Measurements from ENCODE around the gene SDC3.
"Not testable (repeated sequence)": the region's sequence is repeated elsewhere in the genome, so short reads cannot be mapped to it uniquely, and the experiment has no call there.

Gene SDC3

DNA sequence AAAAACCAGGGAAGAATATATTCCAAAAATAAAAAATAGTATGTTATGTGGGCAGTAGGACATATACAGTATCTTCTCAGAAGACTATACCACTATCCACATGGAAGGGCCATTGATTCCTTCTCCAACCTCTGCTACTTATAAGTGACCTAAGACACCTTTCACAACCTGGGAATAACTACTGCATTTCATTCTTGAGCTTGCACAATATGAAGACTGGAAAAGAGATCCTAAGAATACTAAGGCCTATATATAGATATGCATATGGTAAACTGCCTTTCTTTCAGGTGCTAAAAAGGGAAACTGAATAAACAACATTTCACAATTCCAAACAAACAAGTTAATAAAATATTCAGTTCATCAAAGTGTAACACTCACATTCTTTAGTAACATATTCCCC, 32.0 kb upstream of the SDC3 start:
- Histone ChIP-seq H3K27me3 (ENCODE audit: control insufficient read depth, insufficient read depth, low read length) (no peaks in the 10 kb centered on the region), H3K4me1 (ENCODE audit: control insufficient read depth, insufficient read depth, low read length) (no peaks in the 10 kb centered on the region), H3K9ac (ENCODE audit: low read length) (no peak overlapping the region), H3K4me3 (ENCODE audit: low read length) (no peak overlapping the region), H3K36me3 (ENCODE audit: control insufficient read depth, insufficient read depth, low read length) (peaks cover 32% of the 10 kb centered on the region), H3K27ac (ENCODE audit: low read depth, low read length) (no peak overlapping the region)

DNA sequence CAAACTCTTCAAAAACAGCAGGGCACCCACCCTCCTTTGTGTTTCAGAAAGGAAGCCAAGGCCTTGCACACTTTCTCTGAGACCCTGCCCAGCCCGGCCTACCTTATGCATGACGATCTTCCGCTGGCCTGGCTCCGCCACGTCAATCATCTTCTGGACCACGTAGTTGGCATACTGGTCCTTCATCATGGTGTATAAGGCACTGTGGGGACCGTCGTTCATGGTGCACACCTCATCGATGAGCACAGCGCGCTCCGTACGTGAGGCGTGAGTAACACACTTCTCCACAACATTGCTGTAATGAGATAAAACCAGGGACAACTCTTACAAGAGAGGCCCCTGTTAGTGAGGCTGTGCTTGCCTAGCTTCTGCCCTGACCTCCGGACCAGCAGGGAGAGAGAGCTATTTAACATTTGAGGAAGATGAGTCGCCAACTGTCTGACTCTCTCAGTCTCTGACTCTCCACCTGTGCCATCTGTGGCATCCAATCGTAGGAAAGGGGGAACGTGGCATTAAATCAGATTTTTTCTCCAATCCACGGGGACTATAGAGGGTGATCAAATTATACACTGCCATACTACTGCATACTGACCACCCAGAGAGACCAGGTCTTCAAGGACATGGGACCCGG, 28.1 kb upstream of the SDC3 start:
- Histone ChIP-seq H3K27ac (ENCODE audit: low read depth, low read length) (no peak overlapping the region), H3K4me1 (ENCODE audit: control insufficient read depth, insufficient read depth, low read length) (no peaks in the 10 kb centered on the region), H3K4me3 (ENCODE audit: low read length) (no peak overlapping the region), H3K27me3 (ENCODE audit: control insufficient read depth, insufficient read depth, low read length) (no peaks in the 10 kb centered on the region), H3K36me3 (ENCODE audit: control insufficient read depth, insufficient read depth, low read length) (peaks cover 40% of the 10 kb centered on the region), H3K9ac (ENCODE audit: low read length) (no peak overlapping the region)

DNA sequence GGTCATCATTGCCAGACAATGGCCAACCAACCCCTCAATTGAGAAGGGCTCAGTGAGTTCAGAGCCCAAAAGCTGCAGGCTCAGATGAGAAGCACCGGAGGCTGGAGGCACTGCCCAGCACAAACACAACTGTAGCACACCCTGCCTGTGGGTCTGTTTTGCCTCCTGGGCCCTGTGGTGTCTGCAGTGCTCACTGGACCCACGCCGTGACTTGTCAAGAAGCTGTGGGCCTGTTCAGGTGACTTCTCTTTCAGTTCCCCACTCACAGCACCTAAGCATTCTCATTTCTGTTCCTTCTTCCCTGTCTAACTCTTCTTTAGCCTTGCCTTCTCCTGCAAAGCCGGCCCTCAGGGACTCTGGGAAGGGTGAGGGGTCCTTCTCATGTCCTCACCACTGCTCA, 27.2 kb upstream of the SDC3 start:
- peaks cover 36% of the 10 kb centered on the region for H3K36me3 ChIP-seq (ENCODE audit: control insufficient read depth, insufficient read depth, low read length)
- not testable (repeated sequence) for H3K27ac ChIP-seq (ENCODE audit: low read depth, low read length); H3K4me3 ChIP-seq (ENCODE audit: low read length); H3K4me1 ChIP-seq (ENCODE audit: control insufficient read depth, insufficient read depth, low read length); H3K9ac ChIP-seq (ENCODE audit: low read length); H3K27me3 ChIP-seq (ENCODE audit: control insufficient read depth, insufficient read depth, low read length)

DNA sequence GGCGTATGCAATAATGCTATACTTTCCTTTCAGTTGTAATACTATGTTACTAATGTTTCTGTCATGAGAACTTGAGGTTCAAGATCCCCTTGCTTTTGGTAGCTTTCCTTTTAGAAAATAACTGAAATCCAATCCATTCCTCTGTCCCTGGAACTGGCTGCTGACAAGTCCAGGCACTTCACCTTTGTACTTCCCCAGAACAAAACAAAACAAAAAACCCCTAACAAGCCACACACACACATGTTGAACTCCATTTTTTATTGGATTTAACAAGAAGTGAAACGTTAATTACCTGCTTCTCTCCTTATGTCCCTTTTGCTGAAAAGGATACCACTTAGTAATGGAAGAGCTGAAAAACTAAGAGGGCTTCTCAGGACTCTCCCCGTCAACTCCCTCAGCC, 26.1 kb upstream of the SDC3 start:
- H3K4me3 ChIP-seq (ENCODE audit: low read length), result no peak overlapping the region
- no peak overlapping the region for H3K9ac ChIP-seq (ENCODE audit: low read length)
- H3K27ac ChIP-seq (ENCODE audit: low read depth, low read length), result no peak overlapping the region
- H3K4me1 ChIP-seq (ENCODE audit: control insufficient read depth, insufficient read depth, low read length), result no peaks in the 10 kb centered on the region
- no peaks in the 10 kb centered on the region for H3K27me3 ChIP-seq (ENCODE audit: control insufficient read depth, insufficient read depth, low read length)
- H3K36me3 ChIP-seq (ENCODE audit: control insufficient read depth, insufficient read depth, low read length), result peaks cover 31% of the 10 kb centered on the region

DNA sequence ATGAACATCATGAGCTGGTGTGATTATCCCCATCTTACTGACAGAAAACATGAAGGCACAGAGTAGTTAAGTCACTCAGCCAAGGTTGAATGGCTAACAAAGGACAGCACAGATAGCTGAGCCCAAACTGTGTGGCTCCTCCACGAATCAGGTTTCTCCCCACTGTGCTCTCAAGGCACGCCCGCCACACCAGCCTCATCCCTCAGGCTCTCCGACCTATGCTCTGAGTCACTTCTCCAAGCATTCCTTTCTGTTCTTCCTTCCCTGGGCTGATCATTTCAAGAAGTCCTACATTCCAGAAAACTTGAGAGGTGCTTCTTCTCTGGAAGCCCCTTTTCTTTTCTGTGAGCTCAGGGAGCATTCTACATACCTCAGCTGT, 25.3 kb upstream of the SDC3 start:
- no peak overlapping the region for H3K9ac ChIP-seq (ENCODE audit: low read length)
- no peak overlapping the region for H3K4me3 ChIP-seq (ENCODE audit: low read length)
- H3K27ac ChIP-seq (ENCODE audit: low read depth, low read length), result no peak overlapping the region
- H3K27me3 ChIP-seq (ENCODE audit: control insufficient read depth, insufficient read depth, low read length), result no peaks in the 10 kb centered on the region
- H3K36me3 ChIP-seq (ENCODE audit: control insufficient read depth, insufficient read depth, low read length), result peaks cover 28% of the 10 kb centered on the region
- no peaks in the 10 kb centered on the region for H3K4me1 ChIP-seq (ENCODE audit: control insufficient read depth, insufficient read depth, low read length)

DNA sequence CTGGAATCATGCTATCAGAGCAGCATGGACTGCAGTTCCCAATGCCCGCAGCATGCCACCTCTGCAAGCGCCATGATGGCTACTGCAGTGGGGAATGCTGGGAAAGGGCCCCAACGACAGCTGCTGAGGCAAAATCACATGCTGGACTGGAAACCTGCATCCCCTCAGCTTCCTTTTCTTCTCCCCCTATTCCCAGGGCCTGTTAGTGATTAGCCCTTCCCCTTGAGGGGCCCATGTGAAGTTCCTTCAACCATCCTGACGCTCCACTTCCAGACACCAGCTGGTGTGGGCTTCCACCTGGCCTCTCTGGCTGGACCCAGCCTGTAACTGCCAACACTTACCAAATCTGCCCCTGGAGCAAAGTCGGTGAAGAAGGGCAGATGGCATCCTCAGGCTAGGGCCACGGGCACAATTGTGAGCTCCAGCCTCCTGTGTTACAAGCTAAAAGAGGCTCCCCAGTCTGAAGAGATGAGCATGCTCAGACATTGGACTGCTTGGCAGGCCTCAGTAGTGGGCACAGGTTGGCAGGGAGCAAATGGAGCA, 22.1 kb upstream of the SDC3 start:
- H3K36me3 ChIP-seq (ENCODE audit: control insufficient read depth, insufficient read depth, low read length), result peaks cover 19% of the 10 kb centered on the region
- H3K4me3 ChIP-seq (ENCODE audit: low read length), result no peak overlapping the region
- H3K9ac ChIP-seq (ENCODE audit: low read length), result no peak overlapping the region
- no peak overlapping the region for H3K27ac ChIP-seq (ENCODE audit: low read depth, low read length)
- H3K27me3 ChIP-seq (ENCODE audit: control insufficient read depth, insufficient read depth, low read length), result no peaks in the 10 kb centered on the region
- H3K4me1 ChIP-seq (ENCODE audit: control insufficient read depth, insufficient read depth, low read length), result no peaks in the 10 kb centered on the region

DNA sequence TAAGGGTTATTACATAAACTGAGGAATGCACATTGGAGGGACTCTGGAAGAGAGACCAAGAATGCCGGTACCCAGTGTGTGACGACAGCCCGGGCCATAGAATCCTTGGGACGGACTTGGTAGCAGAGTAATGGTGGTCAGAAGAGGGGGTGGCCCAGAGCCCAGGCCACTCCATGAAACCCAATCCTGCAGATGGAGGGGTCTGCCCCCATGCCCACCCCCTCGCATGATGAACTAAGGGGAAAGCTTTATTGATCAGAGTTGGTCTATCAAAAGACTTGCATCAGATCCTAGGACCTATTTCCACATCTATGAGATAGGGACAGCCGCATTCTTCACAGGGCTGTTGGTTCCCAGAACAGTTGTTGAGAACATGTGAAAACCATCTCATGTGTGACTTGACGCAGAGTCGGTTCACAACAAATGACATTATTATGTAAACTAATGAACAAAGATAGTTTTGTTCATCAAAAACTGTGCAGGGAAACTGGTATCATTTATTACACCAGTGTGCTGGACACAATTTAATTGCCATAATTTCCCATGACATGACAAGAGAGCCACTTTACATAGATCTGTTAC, 21.5 kb upstream of the SDC3 start:
- H3K4me3 ChIP-seq (ENCODE audit: low read length), result no peak overlapping the region
- H3K27me3 ChIP-seq (ENCODE audit: control insufficient read depth, insufficient read depth, low read length), result no peaks in the 10 kb centered on the region
- no peaks in the 10 kb centered on the region for H3K4me1 ChIP-seq (ENCODE audit: control insufficient read depth, insufficient read depth, low read length)
- no peak overlapping the region for H3K27ac ChIP-seq (ENCODE audit: low read depth, low read length)
- peaks cover 15% of the 10 kb centered on the region for H3K36me3 ChIP-seq (ENCODE audit: control insufficient read depth, insufficient read depth, low read length)
- no peak overlapping the region for H3K9ac ChIP-seq (ENCODE audit: low read length)

DNA sequence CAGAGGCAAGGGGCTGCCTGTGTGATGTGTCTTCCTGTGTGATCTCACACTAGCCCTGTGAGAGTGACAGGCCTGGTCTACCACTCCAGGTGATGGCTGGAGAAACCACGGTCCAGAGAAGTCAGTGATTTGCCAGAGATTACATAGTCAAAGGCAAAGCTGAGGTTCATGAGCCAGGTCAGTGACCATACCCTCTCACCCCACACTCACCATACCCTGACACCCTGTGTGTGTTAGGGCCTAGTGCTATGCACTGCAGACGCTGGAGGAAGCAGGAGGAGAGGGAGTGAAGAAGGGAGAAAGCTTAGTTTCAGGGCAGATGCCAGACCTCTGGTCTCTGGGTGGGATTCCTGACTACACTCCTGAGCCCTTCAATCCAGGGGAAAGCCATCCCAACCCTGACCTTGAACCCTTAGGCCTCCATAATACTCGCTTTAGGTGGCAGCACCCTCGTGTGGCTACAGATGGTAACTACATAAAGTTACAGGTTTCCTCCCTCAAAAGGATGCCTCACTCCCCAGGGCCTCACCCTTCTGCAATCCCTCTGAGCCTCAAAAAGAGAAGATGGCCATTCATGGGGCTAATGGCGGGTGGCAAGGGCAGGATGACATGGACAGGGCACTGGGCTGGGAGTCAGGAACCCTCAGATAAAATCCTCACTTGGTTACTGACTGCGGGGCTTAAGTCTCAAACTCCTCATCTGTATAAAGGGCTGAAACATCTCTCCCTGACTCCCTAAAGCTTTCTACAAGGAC, 20.8 kb upstream of the SDC3 start:
- Histone ChIP-seq H3K27me3 (ENCODE audit: control insufficient read depth, insufficient read depth, low read length) (no peaks in the 10 kb centered on the region), H3K9ac (ENCODE audit: low read length) (no peak overlapping the region), H3K27ac (ENCODE audit: low read depth, low read length) (no peak overlapping the region), H3K36me3 (ENCODE audit: control insufficient read depth, insufficient read depth, low read length) (peaks cover 9% of the 10 kb centered on the region), H3K4me3 (ENCODE audit: low read length) (no peak overlapping the region), H3K4me1 (ENCODE audit: control insufficient read depth, insufficient read depth, low read length) (no peaks in the 10 kb centered on the region)

DNA sequence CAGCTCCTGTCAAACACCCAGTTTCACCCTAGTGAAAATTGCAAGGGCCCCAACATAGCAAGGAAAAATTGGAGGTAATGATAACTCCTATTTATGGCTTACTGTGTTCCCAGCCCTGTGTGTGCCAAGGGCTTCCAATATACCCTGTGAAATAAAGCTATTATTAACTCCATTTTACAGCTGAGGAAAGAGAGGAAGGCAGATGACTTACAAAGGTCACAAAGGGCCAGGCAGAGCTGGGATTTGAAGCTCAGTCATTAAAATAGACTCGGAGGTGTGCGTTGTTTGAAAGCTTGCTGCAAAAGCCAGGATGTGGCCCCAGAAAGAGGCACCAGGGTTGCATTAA, 20.2 kb upstream of the SDC3 start:
- Histone ChIP-seq H3K27ac (ENCODE audit: low read depth, low read length) (no peak overlapping the region), H3K4me3 (ENCODE audit: low read length) (no peak overlapping the region), H3K9ac (ENCODE audit: low read length) (no peak overlapping the region), H3K27me3 (ENCODE audit: control insufficient read depth, insufficient read depth, low read length) (no peaks in the 10 kb centered on the region), H3K36me3 (ENCODE audit: control insufficient read depth, insufficient read depth, low read length) (peaks cover 6% of the 10 kb centered on the region), H3K4me1 (ENCODE audit: control insufficient read depth, insufficient read depth, low read length) (no peaks in the 10 kb centered on the region)

DNA sequence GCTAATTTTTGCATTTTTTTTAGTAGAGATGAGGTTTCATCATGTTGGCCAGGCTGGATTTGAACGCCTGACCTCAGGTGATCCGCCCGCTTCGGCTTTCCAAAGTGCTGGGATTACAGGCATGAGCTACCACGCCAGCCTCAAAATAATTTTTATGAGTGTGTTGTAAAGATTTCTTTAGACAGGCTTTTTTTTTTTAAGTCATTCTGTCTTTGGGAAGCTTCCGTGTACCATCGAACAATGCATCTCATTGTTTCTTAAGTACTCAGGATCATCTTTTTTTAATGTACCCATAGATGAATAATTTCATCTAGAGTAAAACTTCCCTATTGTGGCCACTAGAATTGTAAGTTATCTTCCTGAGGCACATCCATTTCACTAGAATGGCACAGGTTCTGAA, 19.6 kb upstream of the SDC3 start:
- Histone ChIP-seq H3K27ac (ENCODE audit: low read depth, low read length) (no peak overlapping the region), H3K27me3 (ENCODE audit: control insufficient read depth, insufficient read depth, low read length) (no peaks in the 10 kb centered on the region), H3K4me3 (ENCODE audit: low read length) (no peak overlapping the region), H3K4me1 (ENCODE audit: control insufficient read depth, insufficient read depth, low read length) (no peaks in the 10 kb centered on the region), H3K36me3 (ENCODE audit: control insufficient read depth, insufficient read depth, low read length) (peaks cover 4% of the 10 kb centered on the region), H3K9ac (ENCODE audit: low read length) (no peak overlapping the region)

DNA sequence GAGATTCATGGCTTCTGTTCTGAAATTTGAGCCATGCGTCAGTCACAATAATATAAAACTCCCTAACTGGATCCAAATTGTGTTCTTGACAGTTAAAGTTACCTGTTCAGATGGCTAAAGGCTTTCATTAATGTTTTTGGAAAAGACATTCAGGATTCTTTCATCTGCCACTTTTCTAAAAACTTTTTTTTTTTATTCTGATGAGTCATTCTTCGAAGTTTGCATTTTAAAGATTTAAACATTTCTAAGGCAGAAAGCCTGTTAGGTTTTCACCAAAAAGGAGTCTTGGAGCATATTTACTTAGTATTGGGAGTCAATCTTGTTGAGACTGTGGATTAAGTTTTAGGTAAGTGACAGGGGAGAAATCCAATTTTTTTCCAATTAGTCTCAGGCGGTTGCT, 18.9 kb upstream of the SDC3 start:
- H3K27ac ChIP-seq (ENCODE audit: low read depth, low read length), result no peak overlapping the region
- H3K27me3 ChIP-seq (ENCODE audit: control insufficient read depth, insufficient read depth, low read length), result no peaks in the 10 kb centered on the region
- H3K36me3 ChIP-seq (ENCODE audit: control insufficient read depth, insufficient read depth, low read length), result no peaks in the 10 kb centered on the region
- no peaks in the 10 kb centered on the region for H3K4me1 ChIP-seq (ENCODE audit: control insufficient read depth, insufficient read depth, low read length)
- H3K4me3 ChIP-seq (ENCODE audit: low read length), result no peak overlapping the region
- H3K9ac ChIP-seq (ENCODE audit: low read length), result no peak overlapping the region

DNA sequence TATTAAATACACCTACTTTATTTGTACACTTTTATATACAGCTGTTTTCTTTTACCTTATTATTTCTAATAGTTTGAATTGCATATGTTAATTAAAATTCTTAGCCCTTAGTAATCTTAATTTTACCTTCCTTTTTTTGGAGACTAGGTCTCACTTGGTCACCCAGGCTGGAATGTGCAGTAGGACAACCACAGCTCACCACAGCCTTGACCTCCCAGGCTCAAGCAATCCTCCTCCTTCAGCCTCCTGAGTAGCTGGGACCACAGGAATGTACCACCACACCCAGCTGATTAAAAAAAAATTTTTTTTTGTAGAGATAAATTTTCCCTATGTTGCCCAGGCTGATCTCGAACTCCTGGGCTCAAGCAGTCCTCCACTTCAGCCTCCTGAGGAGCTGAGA, 15.0 kb upstream of the SDC3 start:
- H3K4me3 ChIP-seq (ENCODE audit: low read length), result no peak overlapping the region
- H3K4me1 ChIP-seq (ENCODE audit: control insufficient read depth, insufficient read depth, low read length), result no peaks in the 10 kb centered on the region
- no peaks in the 10 kb centered on the region for H3K36me3 ChIP-seq (ENCODE audit: control insufficient read depth, insufficient read depth, low read length)
- no peak overlapping the region for H3K27ac ChIP-seq (ENCODE audit: low read depth, low read length)
- H3K9ac ChIP-seq (ENCODE audit: low read length), result no peak overlapping the region
- H3K27me3 ChIP-seq (ENCODE audit: control insufficient read depth, insufficient read depth, low read length), result no peaks in the 10 kb centered on the region

DNA sequence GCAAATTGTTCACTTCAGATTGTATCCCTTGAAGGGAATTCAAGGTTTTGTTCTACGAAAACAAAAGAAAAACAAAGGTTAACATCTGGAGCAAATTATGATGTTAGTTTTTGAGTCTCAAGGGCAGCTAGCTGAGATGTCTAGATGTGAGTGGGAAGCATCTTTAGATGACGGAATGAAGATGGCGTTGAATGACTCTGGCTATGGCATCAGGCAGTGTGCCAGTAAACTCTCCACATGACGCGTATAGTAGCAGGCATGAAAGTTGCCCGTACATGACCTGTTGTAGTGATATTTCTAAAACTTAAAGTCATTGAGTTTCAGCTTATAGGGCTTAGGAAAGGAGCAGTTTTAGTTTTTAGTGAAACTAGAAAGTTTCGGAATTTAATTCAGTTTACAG, 12.3 kb upstream of the SDC3 start:
- Histone ChIP-seq H3K27me3 (ENCODE audit: control insufficient read depth, insufficient read depth, low read length) (no peaks in the 10 kb centered on the region), H3K27ac (ENCODE audit: low read depth, low read length) (no peak overlapping the region), H3K9ac (ENCODE audit: low read length) (no peak overlapping the region), H3K4me1 (ENCODE audit: control insufficient read depth, insufficient read depth, low read length) (no peaks in the 10 kb centered on the region), H3K4me3 (ENCODE audit: low read length) (no peak overlapping the region), H3K36me3 (ENCODE audit: control insufficient read depth, insufficient read depth, low read length) (no peaks in the 10 kb centered on the region)
